ENCODE results near the gene MKI67. TPM values are rescaled to one million over a fixed set of nuclear protein-coding genes. Genes with fewer than 3 reads are reported as not detected.

The MKI67 gene
- polyA plus RNA-seq, 2 of the 4 experiments (the other 2 are of a cell fraction), result 33.8 to 51.7 TPM

DNA sequence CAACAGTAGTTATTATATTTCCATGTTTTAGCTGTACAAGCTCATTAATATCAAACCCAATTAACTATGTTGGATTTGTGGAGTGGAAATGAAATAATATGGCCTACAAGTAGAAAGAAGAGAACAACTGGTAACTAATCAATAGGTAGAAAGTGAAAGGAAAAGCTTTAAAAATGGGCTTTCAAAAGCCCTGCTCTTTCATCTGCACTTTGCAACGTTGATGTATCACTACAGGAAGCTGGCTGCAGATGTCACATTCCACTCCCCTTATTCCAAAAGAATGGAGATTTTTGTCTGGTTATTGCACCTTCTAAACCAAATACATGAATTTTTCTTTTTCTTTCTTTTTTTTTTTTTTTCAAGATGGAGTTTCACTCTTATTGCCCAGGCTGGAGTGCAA lies 11.7 kb upstream of the MKI67 start:
- H3K4me2 ChIP-seq, result no peak overlapping the region
- no peak overlapping the region for H3K27ac ChIP-seq
- DNase-seq (ENCODE audit: low read depth in 1 of 2, low spot score in 1 of 2) (no peak), FAIRE-seq (no peak), ATAC-seq (no peak)
- TF ChIP-seq SREBF2 (IDR thresholded peaks at IDR 0.05), result no peak
- no peak for TF ChIP-seq MYC (IDR thresholded peaks at IDR 0.05; ENCODE audit: borderline replicate concordance, low read length)
- no peak for TF ChIP-seq PHF8 (IDR thresholded peaks at IDR 0.05; ENCODE audit: borderline replicate concordance, low read depth)
- TF ChIP-seq CHD4 (IDR thresholded peaks at IDR 0.05; ENCODE audit: borderline replicate concordance), result no peak
- TF ChIP-seq KDM1A (IDR thresholded peaks at IDR 0.05; ENCODE audit: low read depth), result no peak
- TF ChIP-seq EHF (CRISPR knock-in tag; IDR thresholded peaks at IDR 0.05), result no peak
- no peak for TF ChIP-seq CHD2 (IDR thresholded peaks at IDR 0.05; ENCODE audit: low read length, partially characterized antibody)
- no peak for TF ChIP-seq REST (IDR thresholded peaks at IDR 0.05)
- TF ChIP-seq EP300 (IDR thresholded peaks at IDR 0.05), result no peak
- no peak for TF ChIP-seq CBX2 (IDR thresholded peaks at IDR 0.05; ENCODE audit: borderline replicate concordance, low read depth)
- H3K4me3 ChIP-seq, result no peak overlapping the region
- no peaks in the 10 kb centered on the region for H3K9me3 ChIP-seq
- H3K4me1 ChIP-seq, result no peaks in the 10 kb centered on the region
- CTCF ChIA-PET, result interaction anchor here (1.0 to 3.4 kb wide), 2 partner anchors 9 to 13 kb away, joined by 4 to 11 read pairs; no protein-coding TSS in a partner anchor
- POLR2A ChIA-PET, result no interaction called here
- WGBS (ENCODE audit: missing lambda C conversion rate), result 43% methylated on average over 1 of the region's 1 CpG

DNA sequence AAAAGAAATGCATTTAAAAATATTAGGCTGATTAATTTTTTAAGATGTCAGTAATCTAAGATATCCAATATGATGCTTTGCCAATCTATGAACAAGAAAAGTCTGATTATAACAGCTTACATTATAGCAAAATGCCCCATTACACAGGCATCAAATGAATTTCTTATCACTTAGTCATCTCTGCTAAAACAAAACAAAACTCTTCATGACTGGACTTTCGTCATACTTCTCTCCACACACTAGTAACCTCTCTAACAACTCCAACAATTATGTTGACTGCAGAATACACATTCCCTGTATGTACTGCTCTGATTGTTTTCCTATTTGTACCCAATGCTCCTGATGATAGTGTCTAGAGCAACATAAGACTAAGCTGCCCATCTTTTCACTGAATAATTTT lies 3.8 kb upstream of the MKI67 start:
- no peak overlapping the region for H3K4me3 ChIP-seq
- H3K27ac ChIP-seq, result no peak overlapping the region
- WGBS (ENCODE audit: missing lambda C conversion rate), result 74% methylated on average over 1 of the region's 1 CpG
- FAIRE-seq, result no peak
- ATAC-seq, result no peak
- TF ChIP-seq EHF (CRISPR knock-in tag; IDR thresholded peaks at IDR 0.05), result no peak
- TF ChIP-seq KDM1A (IDR thresholded peaks at IDR 0.05; ENCODE audit: low read depth), result no peak
- TF ChIP-seq TP53 (CRISPR knock-in tag; IDR thresholded peaks at IDR 0.05), result no peak
- no peak for TF ChIP-seq JUN (IDR thresholded peaks at IDR 0.05)
- TF ChIP-seq BHLHE40 (IDR thresholded peaks at IDR 0.05; ENCODE audit: low read depth, low read length), result no peak
- TF ChIP-seq FOSL2 (IDR thresholded peaks at IDR 0.05), result no peak
- no peak for TF ChIP-seq FOSL2 (CRISPR knock-in tag; IDR thresholded peaks at IDR 0.05)
- no peak for TF ChIP-seq MYC (IDR thresholded peaks at IDR 0.05; ENCODE audit: borderline replicate concordance, low read length)
- no peak for TF ChIP-seq HOXB13 (CRISPR knock-in tag; IDR thresholded peaks at IDR 0.05; ENCODE audit: low read depth)
- POLR2A ChIA-PET, result no interaction called here
- no peaks in the 10 kb centered on the region for H3K9me3 ChIP-seq
- DNase-seq (ENCODE audit: low read depth in 1 of 2, low spot score in 1 of 2), result no peak
- H3K4me1 ChIP-seq, result 0 out of 3 replicates have a peak, but pooled peaks cover 5% of the 10 kb centered on the region
- no peak overlapping the region for H3K4me2 ChIP-seq
- CTCF ChIA-PET, result interaction anchor here (0.8 to 1.4 kb wide), 2 partner anchors 52 to 82 kb away, joined by 3 to 4 read pairs; no protein-coding TSS in a partner anchor

DNA sequence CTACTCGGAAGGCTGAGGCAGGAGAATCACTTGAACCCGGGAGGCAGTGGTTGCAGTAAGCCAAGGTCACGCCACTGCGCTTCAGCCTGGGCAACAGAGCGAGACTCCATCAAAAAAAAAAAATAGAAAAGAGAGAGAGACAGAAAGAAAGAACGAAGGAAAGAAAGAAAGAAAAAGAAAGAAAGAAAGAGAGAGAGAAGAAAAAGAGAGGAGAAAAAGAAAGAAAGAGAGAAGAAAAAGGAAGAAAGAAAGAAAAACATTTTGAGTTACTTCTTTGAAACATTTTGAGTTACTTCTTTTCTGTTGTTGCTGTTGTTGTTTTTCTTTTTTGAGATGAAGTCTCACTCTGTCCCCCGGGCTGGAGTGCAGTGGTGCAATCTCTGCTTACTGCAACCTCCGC lies 2.4 kb upstream of the MKI67 start:
- peaks cover 19% of the 10 kb centered on the region for H3K4me1 ChIP-seq
- ATAC-seq (no peak), FAIRE-seq (no peak), DNase-seq (ENCODE audit: low read depth in 1 of 2, low spot score in 1 of 2) (no peak)
- TF ChIP-seq NR3C1 (IDR thresholded peaks at IDR 0.05) (no peak), POLR2A (IDR thresholded peaks at IDR 0.05; ENCODE audit: low read length) (no peak), PHF8 (IDR thresholded peaks at IDR 0.05; ENCODE audit: borderline replicate concordance, low read depth) (no peak), KDM5A (IDR thresholded peaks at IDR 0.05) (no peak), EHMT2 (IDR thresholded peaks at IDR 0.05; ENCODE audit: low read depth) (no peak), MAFK (IDR thresholded peaks at IDR 0.05; ENCODE audit: partially characterized antibody) (no peak), REST (IDR thresholded peaks at IDR 0.05) (no peak), TP53 (CRISPR knock-in tag; IDR thresholded peaks at IDR 0.05) (no peak)
- TF ChIP-seq, protein P1, sequence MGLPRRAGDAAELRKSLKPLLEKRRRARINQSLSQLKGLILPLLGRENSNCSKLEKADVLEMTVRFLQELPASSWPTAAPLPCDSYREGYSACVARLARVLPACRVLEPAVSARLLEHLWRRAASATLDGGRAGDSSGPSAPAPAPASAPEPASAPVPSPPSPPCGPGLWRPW (IDR thresholded peaks at IDR 0.05), result no peak
- POLR2A ChIA-PET, result no interaction called here
- H3K4me3 ChIP-seq, result no peak overlapping the region
- no peak overlapping the region for H3K4me2 ChIP-seq
- no peaks in the 10 kb centered on the region for H3K9me3 ChIP-seq
- H3K27ac ChIP-seq, result no peak overlapping the region
- CTCF ChIA-PET, result interaction anchor here (0.7 to 1.5 kb wide), 4 partner anchors 10 to 277 kb away, joined by 3 to 4 read pairs (median 4); no protein-coding TSS in a partner anchor
- 82% methylated on average over 8 of the region's 8 CpGs for WGBS (ENCODE audit: missing lambda C conversion rate)
